Upper lobe of left lung (tissue), 6 donors: Measurements from ENCODE around the gene CD80. TPM values are rescaled to one million over a fixed set of nuclear protein-coding genes. Genes with fewer than 3 reads are reported as not detected.

Source experiments
- ATAC-seq, 2 donors: fragments of 200-7000 bp; cut with Tn5 transposase; one replicate each; pipeline ENCODE4 v1.9.1; 2022; ENCODE audit warnings: mild to moderate bottlenecking in 2 of 2, moderate library complexity in 2 of 2; ENCODE audit not compliant: low FRiP score in 2 of 2
- DNase-seq, 2 donors: peaks; one replicate each; pipeline ENCODE4 v3.0.0-alpha.2; 2019 to 2020
- H3K27ac ChIP-seq, 4 donors: fragments of 200-600 bp; sonication (generic); one replicate each; pipeline ENCODE4 v1.5.1; 2016 to 2019
- H3K27me3 ChIP-seq, 4 donors: fragments of 200-600 bp; sonication (generic); one replicate each; pipeline ENCODE4 v1.5.1; 2017 to 2019
- H3K36me3 ChIP-seq, 4 donors: fragments of 200-600 bp; sonication (generic); one replicate each; pipeline ENCODE4 v1.5.1; 2016 to 2019
- H3K4me1 ChIP-seq, 4 donors: fragments of 200-600 bp; sonication (generic); one replicate each; pipeline ENCODE4 v1.5.1; 2018 to 2019
- H3K4me3 ChIP-seq, 4 donors: fragments of 200-600 bp; sonication (generic); one replicate each; pipeline ENCODE4 v1.5.1; 2017 to 2019; ENCODE audit warnings: mild to moderate bottlenecking in 2 of 4, moderate library complexity in 1 of 4
- H3K9me3 ChIP-seq, 4 donors: fragments of 200-600 bp; sonication (generic); one replicate each; pipeline ENCODE4 v1.5.1; 2018 to 2019
- EP300 ChIP-seq, 4 donors: sonication (generic); formaldehyde crosslinking; IDR thresholded peaks; one replicate each; pipeline ENCODE4 v1.5.1; 2017; ENCODE audit warnings: antibody characterized with exemption in 4 of 4, control low read depth in 2 of 4
- POLR2A ChIP-seq, 4 donors: fragments of 450-650 bp; IDR thresholded peaks; one replicate each; pipeline ENCODE4 v1.5.1; 2016 to 2017; ENCODE audit warnings: antibody characterized with exemption in 4 of 4, mild to moderate bottlenecking in 2 of 4
- POLR2AphosphoS5 ChIP-seq, 2 donors: sonication (generic); formaldehyde crosslinking; IDR thresholded peaks; one replicate each; pipeline ENCODE4 v1.5.1; 2017; ENCODE audit warnings: antibody characterized with exemption in 2 of 2
- WGBS, 2 donors: methylation state at CpG; one replicate each; pipeline ENCODE4 v1.1.5; 2017 to 2018; 5-methylcytosine and 5-hydroxymethylcytosine counted together
- total RNA-seq, 6 donors: library from RNA; depleted of rRNA in 4 of 6; stranded (reverse); fragments of >200 nt in 4 of 6; gene quantifications; one replicate each; pipeline versions ENCODE4 v1.1.0 to v1.2.1, GENCODE V29; 2016 to 2021
- TF ChIP-seq, protein P1 (sequence below), 6 experiments: fragments of 450-650 bp in 4 of 6; fragments of 200-600 bp in 2 of 6; sonication (generic) in 2 of 6; IDR thresholded peaks; one replicate each; pipeline ENCODE4 v1.5.1; 2016 to 2019; ENCODE audit warnings: antibody characterized with exemption in 6 of 6
- donor health status: DM: no; HTN: no; CAD: no; lungs with moderate emphysema.
- donor health status: DM: no; HTN: yes; CAD: no; lungs with severe emphysema.

Gene CD80
- total RNA-seq, 6 donors from 2014 or later, result 5.8 to 26.4 (median 8.7) TPM

DNA sequence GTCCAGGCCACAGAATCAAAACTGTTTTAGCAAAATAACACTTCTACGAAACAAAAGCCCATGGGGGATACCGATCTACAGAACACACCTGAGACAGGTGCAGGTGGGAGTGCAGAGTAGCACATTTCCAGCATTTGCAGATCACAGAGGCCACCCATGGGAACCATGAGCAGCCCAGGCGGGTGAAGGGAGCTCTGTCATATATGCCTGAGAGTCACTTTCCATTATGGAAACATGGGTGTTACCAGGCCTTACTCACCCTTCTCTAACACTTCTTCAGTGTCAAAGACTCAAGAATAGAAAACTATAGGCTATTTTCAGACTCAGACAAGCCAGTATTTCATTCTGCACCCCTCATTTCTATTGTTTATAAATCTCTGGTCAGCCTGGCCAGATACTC, 41.7 kb upstream of the CD80 start:
- Histone ChIP-seq H3K36me3 (no peaks in the 10 kb centered on the region), H3K4me1 (peaks cover 26 to 35% (median 29%) of the 10 kb centered on the region in 4 donors), H3K27me3 (no peaks in the 10 kb centered on the region), H3K27ac (peak overlapping the region; percentile 68 to 85 (median 80)), H3K4me3 (no peak overlapping the region), H3K9me3 (no peaks in the 10 kb centered on the region)
- TF ChIP-seq POLR2A (IDR thresholded peaks at IDR 0.05), result no peak
- 83 to 87% methylated on average over 3 of the region's 3 CpGs for WGBS, 2 donors
- no peak for ATAC-seq
- no peak for DNase-seq

DNA sequence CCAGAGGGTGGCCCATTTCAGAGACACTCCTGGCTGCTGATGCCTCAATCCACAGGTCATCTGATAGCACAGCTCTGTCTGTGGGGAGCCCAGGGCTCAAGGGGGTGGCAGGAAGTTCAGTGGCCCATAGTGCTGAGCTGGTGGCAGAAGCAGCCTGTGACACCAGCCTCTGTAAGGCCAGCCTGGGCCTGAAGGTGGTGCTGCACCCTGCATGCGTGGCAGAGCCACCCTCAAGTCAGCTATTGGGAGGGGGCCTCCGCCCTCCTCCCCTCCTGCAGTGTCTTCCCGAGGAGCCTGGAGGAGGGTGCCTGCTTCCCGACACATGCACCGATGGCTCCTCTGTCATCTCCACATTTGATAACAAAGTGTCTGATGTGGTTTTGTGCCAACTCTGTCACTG, 41.3 kb upstream of the CD80 start:
- H3K4me3 ChIP-seq, result no peak overlapping the region
- WGBS, 2 donors, result 53 to 64% methylated on average over 4 to 5 of the region's 5 CpGs
- H3K9me3 ChIP-seq, result no peaks in the 10 kb centered on the region
- no peaks in the 10 kb centered on the region for H3K36me3 ChIP-seq
- H3K4me1 ChIP-seq, result peaks cover 31 to 37% (median 34%) of the 10 kb centered on the region in 4 donors
- peak overlapping the region; percentile 68 to 85 (median 80) for H3K27ac ChIP-seq
- TF ChIP-seq POLR2A (IDR thresholded peaks at IDR 0.05) (no peak), EP300 (IDR thresholded peaks at IDR 0.05) (no peak), POLR2AphosphoS5 (IDR thresholded peaks at IDR 0.05) (peak in 1 of 2 donors; percentile 20)
- TF ChIP-seq, protein P1, sequence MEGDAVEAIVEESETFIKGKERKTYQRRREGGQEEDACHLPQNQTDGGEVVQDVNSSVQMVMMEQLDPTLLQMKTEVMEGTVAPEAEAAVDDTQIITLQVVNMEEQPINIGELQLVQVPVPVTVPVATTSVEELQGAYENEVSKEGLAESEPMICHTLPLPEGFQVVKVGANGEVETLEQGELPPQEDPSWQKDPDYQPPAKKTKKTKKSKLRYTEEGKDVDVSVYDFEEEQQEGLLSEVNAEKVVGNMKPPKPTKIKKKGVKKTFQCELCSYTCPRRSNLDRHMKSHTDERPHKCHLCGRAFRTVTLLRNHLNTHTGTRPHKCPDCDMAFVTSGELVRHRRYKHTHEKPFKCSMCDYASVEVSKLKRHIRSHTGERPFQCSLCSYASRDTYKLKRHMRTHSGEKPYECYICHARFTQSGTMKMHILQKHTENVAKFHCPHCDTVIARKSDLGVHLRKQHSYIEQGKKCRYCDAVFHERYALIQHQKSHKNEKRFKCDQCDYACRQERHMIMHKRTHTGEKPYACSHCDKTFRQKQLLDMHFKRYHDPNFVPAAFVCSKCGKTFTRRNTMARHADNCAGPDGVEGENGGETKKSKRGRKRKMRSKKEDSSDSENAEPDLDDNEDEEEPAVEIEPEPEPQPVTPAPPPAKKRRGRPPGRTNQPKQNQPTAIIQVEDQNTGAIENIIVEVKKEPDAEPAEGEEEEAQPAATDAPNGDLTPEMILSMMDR (IDR thresholded peaks at IDR 0.05), result peak in 5 of 6 experiments; percentile 21 to 74 (median 47)
- no peaks in the 10 kb centered on the region for H3K27me3 ChIP-seq
- peak; percentile 47 to 62 for ATAC-seq
- peak; percentile 40 to 47 for DNase-seq

DNA sequence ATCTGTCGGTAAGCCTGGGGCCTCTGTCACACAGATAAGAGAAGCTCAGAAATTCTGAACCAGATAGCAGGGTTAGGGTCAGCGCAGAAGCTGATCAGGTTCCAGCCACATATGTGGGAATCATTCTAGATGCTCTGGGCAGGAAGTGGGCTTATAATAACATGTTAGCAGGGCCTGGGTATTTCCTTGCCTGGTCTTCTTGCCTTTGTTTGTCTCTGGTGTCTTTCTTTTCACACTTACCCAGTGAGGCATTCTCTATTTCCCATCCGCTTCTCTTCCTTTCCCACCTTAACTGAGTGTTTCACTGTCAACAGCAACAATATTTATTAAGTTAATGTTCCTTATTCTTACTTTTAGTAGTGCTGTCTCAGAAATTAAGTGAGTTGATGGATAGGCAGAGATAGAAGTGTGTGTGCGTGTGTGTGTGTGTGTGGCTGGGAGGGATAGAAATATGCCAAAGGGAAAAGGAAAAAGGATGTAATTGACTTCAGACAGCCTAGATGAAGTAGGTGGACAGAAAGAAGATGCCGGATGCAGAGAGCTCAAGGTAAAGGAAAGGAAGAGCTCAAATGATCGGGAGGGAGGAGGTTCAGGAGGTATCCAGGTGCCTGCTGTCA, 40.3 kb upstream of the CD80 start:
- no peak for DNase-seq
- Histone ChIP-seq H3K27me3 (no peaks in the 10 kb centered on the region), H3K27ac (peak overlapping the region; percentile 68 to 85 (median 80)), H3K4me3 (peak overlapping the region in 1 of 4 donors; percentile 18), H3K36me3 (no peaks in the 10 kb centered on the region), H3K4me1 (peaks cover 31 to 42% (median 39%) of the 10 kb centered on the region in 4 donors), H3K9me3 (no peaks in the 10 kb centered on the region)
- TF ChIP-seq POLR2A (IDR thresholded peaks at IDR 0.05) (no peak), EP300 (IDR thresholded peaks at IDR 0.05) (no peak), POLR2AphosphoS5 (IDR thresholded peaks at IDR 0.05) (no peak)
- TF ChIP-seq, protein P1 (IDR thresholded peaks at IDR 0.05), result no peak
- ATAC-seq, result no peak
- WGBS, 2 donors, result 81% methylated on average over 6 of the region's 6 CpGs

DNA sequence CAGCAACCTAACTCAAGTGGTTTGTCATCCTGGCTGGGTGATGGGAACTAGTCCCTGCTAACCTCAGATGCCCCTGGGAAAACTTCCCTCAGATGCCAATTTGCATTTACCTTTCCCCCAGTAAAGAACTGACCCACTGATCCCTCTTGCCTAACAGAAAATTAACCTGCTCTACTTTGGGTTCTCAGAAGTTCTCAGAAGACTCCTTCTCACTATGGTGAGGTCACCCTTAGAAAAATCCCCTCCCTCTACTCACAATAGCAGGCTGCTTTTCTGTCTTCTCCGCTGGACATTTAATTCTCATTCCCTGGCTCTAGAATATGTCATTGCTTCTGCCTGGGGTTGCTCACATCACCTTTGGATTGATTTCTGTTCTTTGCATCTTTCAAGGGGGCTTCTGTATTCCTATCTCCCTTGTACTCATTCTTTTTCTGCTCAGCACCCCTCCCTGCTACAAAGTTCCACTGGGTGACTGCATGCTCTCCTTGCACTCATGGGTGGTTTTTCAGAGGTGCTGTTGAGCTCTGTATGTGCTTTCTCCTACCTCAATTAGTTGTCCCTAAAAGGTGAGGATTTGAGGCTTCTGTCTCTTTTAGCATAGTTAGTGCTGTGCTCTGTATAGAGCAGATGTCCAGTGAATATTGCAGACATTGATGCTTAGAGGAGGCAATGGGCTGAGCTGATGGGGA, 39.1 kb upstream of the CD80 start:
- 90 to 95% methylated on average over 1 of the region's 1 CpG for WGBS, 2 donors
- TF ChIP-seq, protein P1 (IDR thresholded peaks at IDR 0.05), result no peak
- no peak for TF ChIP-seq POLR2AphosphoS5 (IDR thresholded peaks at IDR 0.05)
- TF ChIP-seq POLR2A (IDR thresholded peaks at IDR 0.05), result no peak
- TF ChIP-seq EP300 (IDR thresholded peaks at IDR 0.05), result no peak
- Histone ChIP-seq H3K9me3 (no peaks in the 10 kb centered on the region), H3K4me3 (peak overlapping the region in 1 of 4 donors; percentile 18), H3K4me1 (peaks cover 25 to 42% (median 37%) of the 10 kb centered on the region in 4 donors), H3K27ac (peak overlapping the region; percentile 68 to 85 (median 80)), H3K27me3 (no peaks in the 10 kb centered on the region), H3K36me3 (no peaks in the 10 kb centered on the region)
- no peak for DNase-seq
- no peak for ATAC-seq

DNA sequence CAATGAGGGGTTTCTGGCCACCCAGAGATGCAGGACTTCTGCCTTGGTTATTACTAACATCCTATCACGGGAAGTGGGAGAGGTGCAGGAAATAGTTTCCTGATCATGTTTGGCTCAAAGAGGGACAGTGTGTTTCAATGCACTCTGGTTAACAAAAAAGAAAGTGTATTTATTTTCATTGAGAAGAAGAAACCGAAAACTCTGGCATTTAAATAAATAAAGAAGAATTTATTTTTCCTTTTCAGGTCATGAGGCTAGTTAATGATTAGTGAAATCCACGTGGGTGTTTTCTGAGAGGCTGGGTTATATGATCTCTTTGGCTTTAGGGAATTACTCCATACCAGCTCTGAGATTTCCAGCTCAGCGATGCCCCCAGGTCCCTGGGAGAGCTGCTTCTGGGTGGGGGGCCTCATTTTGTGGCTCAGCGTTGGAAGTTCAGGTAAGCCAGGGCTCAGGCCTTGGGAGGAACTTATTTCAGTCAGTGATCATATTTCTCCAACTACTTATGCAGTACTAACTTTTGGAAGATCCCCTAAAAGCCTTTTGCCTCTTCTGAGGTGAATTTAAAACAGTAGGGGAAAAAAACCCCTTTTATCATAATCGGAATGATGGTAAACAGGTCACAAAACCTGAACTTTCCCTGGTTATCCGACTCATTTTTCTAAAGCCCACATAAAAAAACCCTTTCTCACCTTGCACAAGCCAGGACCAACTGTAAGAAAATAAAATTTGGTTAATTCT, 38.3 kb upstream of the CD80 start, which contains the start of gene PLA1A:
PLA1A (plus strand) TSS at position 338 of the 741 bp plus-strand sequence; CDS start at position 367, 29 bp downstream.
- peak within 1 kb of the TSS in 1 of 4 donors; percentile 12 for H3K4me3 ChIP-seq
- TF ChIP-seq POLR2A (IDR thresholded peaks at IDR 0.05) (no peak), POLR2AphosphoS5 (IDR thresholded peaks at IDR 0.05) (peak in 1 of 2 donors; percentile 30), EP300 (IDR thresholded peaks at IDR 0.05) (peak in 1 of 4 donors; percentile 50)
- TF ChIP-seq, protein P1 (IDR thresholded peaks at IDR 0.05), result no peak
- ATAC-seq, result no peak
- WGBS, 2 donors, result 49 to 51% methylated on average over 7 of the region's 7 CpGs
- H3K9me3 ChIP-seq, result no peaks in the 10 kb centered on the region
- DNase-seq, result no peak
- H3K36me3 ChIP-seq, result no peaks in the 10 kb centered on the region
- H3K27ac ChIP-seq, result peak within 1 kb of the TSS; percentile 71 to 85 (median 80)
- no peaks in the 10 kb centered on the region for H3K27me3 ChIP-seq
- peaks cover 25 to 39% (median 35%) of the 10 kb centered on the region in 4 donors for H3K4me1 ChIP-seq
